Measurements from ENCODE around the gene KRTAP2-1.
"Not testable (repeated sequence)": the region's sequence is repeated elsewhere in the genome, so short reads cannot be mapped to it uniquely, and the experiment has no call there.

Gene KRTAP2-1

GRCh38 chr17:41012326-41013120 is 34.6 kb downstream of the KRTAP2-1 start:
- no peak for DNase-seq (ENCODE audit: low read depth in 2 of 2)

DNA sequence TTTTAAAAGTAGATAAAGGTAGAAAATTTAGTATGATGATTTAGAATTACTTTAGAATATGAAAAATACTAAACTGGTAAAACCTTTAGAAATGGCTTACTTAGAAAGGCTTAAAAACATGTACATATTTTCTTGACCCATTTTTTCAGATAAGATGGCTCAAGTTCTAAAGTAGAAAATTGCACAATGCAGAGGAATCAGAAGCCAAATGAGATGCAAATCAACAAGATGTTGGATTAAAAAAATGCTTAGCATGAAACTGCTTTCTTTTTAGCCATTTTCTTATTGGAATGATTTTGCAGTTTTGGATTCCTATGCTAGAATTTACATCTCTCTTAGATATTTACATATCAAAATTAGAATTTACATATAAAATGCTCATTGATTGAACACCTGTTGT is 36.7 kb downstream of the KRTAP2-1 start:
- no peak for DNase-seq (ENCODE audit: low read depth in 2 of 2)

GRCh38 chr17:41009936-41010335 is 37.2 kb downstream of the KRTAP2-1 start:
- no peak for DNase-seq (ENCODE audit: low read depth in 2 of 2)

DNA sequence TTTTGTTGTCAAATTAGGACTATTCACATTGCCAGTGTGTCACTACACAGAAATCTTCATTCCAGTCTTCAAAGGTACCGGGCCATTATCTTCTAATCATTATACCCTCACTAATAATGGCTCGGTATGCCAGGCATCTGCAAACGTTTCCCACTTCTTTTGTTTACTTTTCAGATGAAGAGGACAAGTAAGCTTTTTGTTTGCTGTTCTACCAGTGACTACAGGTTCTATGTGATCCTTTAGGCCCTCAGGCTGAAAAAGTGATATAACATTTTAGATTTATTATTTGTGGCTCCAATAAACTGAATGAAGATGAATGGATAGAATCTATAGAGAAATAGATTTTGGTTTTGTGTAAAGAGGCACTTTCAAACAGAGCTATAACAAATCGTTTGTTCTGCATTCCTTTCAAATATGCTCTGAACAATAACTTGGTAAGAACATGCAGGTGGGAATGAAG is 37.8 kb downstream of the KRTAP2-1 start:
- DNase-seq (ENCODE audit: low read depth in 2 of 2): no peak

- no peak for DNase-seq (ENCODE audit: low read depth in 2 of 2)
Measured at GRCh38 chr17:41008811-41009210, 38.3 kb downstream of the KRTAP2-1 start, which contains the start of gene KRTAP3-1. TSS of gene KRTAP3-1 (minus strand) at chr17:41009128. CDS start at chr17:41009074, 54 bp downstream.

- no peak for DNase-seq (ENCODE audit: low read depth in 2 of 2)
Measured at GRCh38 chr17:41004397-41004796, 42.7 kb downstream of the KRTAP2-1 start.

- DNase-seq (ENCODE audit: low read depth in 2 of 2): no peak
Measured at GRCh38 chr17:41003926-41004325, 43.2 kb downstream of the KRTAP2-1 start.

GRCh38 chr17:41002814-41003213 is 44.3 kb downstream of the KRTAP2-1 start:
- no peak for DNase-seq (ENCODE audit: low read depth in 2 of 2)

- no peak for DNase-seq (ENCODE audit: low read depth in 2 of 2)
Measured at GRCh38 chr17:41001795-41002194, 45.3 kb downstream of the KRTAP2-1 start.

GRCh38 chr17:40999563-40999962 is 47.6 kb downstream of the KRTAP2-1 start, which contains the start of gene KRTAP3-2:
TSS of gene KRTAP3-2 (minus strand) at chr17:40999906. CDS start at chr17:40999853, 53 bp downstream.
- DNase-seq (ENCODE audit: low read depth in 2 of 2): not testable (repeated sequence)

- no peak for DNase-seq (ENCODE audit: low read depth in 2 of 2)
Measured at GRCh38 chr17:40997361-40997760, 49.8 kb downstream of the KRTAP2-1 start.

DNA sequence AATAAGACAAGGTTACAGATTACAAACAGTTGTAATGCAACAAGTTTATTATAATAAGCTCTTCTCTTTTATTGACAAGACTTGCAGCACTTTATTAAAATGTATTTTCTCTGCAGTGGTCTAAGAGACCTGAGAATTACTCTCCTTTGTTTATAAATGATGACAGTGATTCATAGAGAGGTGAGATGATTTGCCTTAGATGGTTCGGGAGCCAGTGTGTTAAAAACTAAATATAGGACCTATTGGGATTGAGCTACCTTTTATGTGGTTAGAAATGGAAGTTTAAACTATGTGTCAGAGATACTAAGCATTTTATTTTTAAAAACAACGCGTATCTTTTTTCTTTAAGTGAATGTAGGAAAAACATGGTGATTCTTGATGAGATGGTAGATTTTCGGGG is 50.3 kb downstream of the KRTAP2-1 start:
- no peak for DNase-seq (ENCODE audit: low read depth in 2 of 2)

All from stimulated activated CD8-positive, alpha-beta memory T cell treated with anti-CD3 and anti-CD28 coated beads, Interleukin-7, amount 100 ng/mL, for 1 hour (primary cell).